Measurements from ENCODE around the gene NME1.

DNA sequence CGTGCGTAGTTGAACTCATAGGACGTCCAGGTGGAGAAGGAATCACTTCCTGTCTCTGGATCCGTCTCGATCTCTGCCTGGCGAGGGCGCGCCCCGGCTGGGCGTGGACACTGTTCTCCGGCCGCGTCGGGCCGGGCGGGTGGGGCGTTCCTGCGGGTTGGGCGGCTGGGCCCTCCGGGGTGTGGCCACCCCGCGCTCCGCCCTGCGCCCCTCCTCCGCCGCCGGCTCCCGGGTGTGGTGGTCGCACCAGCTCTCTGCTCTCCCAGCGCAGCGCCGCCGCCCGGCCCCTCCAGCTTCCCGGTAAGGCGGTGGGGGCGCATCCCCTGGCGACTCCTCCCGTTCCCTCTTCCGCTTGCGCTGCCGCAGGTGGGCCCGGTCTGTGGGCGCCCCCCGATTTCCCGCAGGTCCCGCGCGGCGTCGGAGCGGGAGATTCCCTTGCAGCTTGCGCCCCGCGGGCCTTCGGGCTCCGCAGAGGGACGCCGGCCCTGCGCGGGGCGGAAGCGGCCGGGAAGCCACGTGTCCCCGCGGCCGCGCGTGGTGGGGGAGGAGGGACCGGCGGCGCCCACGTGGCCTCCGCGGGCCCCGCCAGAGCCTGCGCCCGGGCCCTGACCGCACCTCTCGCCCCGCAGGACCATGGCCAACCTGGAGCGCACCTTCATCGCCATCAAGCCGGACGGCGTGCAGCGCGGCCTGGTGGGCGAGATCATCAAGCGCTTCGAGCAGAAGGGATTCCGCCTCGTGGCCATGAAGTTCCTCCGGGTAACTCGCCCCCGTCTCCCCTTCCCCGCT, 13.0 kb downstream of the NME1 start, which contains the start of gene NME2:
- TF ChIP-seq POLR2AphosphoS5 (IDR thresholded peaks at IDR 0.05; ENCODE audit: borderline replicate concordance, low read depth, low read length) (peak; percentile 76), EZH2 (IDR thresholded peaks at IDR 0.05) (no peak)
